KBM-7 (cell line): Measurements from ENCODE around the gene SEMA4A.
"Not testable (repeated sequence)": the region's sequence is repeated elsewhere in the genome, so short reads cannot be mapped to it uniquely, and the experiment has no call there.

Source experiments
- DNase-seq: peaks from one replicate; pipeline ENCODE4 v3.0.0-alpha.2; 2015
- in situ Hi-C: fragments of 300-500 bp; cut with MboI; formaldehyde crosslinking; loops from 2 replicates; pipeline ENCODE4 v1.14.3; 2020; ENCODE audit warnings: low sequenced_read_pairs, low pct_unique_long_range_greater_than_20kb, mixed read lengths

The SEMA4A gene

DNA sequence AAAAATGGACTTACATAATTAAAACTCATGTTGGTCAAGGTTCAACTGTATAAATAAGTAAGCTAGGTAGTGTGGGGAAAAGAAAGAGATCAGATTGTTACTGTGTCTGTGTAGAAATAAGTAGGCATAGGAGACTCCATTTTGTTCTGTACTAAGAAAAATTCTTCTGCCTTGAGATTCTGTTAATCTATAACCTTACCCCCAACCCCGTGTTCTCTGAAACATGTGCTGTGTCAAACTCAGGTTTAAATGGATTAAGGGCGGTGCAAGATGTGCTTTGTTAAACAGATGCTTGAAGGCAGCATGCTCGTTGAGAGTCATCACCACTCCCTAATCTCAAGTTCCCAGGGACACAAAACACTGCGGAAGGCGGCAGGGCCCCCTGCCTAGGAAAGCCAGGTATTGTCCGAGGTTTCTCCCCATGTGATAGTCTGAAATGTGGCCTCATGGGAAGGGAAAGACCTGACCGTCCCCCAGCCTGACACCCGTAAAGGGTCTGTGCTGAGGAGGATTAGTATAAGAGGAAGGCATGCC, 28.1 kb downstream of the SEMA4A start:
- DNase-seq, in situ Hi-C loops: not testable (repeated sequence)

DNA sequence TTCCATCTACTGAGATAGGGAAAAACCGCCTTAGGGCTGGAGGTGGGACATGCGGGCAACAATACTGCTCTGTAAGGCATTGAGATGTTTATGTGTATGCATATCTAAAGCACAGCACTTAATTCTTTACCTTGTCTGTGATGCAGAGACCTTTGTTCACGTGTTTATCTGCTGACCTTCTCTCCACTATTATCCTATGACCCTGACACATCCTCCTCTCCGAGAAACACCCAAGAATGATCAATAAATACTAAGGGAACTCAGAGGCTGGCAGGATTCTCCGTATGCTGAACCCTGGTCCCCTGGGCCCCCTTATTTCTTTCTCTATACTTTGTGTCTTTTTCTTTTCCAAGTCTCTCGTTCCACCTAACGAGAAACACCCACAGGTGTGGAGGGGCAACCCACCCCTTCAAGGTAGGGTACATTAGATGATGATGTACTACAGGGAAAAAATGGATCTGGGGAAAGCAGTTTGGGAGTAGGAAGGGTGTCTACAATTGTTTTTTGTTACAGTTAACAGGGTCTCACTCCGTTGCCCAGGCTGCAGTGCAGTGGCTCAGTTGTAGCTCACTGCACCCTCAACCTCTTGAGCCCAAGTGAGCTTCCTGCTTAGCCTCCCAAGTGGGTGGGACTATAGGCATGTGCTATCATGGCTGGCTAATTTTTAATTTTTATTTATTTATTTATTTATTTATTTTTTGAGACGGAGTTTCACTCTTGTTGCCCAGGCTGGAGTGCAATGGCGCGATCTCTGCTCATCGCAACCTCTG, 28.8 kb downstream of the SEMA4A start:
- in situ Hi-C loops, DNase-seq: not testable (repeated sequence)

DNA sequence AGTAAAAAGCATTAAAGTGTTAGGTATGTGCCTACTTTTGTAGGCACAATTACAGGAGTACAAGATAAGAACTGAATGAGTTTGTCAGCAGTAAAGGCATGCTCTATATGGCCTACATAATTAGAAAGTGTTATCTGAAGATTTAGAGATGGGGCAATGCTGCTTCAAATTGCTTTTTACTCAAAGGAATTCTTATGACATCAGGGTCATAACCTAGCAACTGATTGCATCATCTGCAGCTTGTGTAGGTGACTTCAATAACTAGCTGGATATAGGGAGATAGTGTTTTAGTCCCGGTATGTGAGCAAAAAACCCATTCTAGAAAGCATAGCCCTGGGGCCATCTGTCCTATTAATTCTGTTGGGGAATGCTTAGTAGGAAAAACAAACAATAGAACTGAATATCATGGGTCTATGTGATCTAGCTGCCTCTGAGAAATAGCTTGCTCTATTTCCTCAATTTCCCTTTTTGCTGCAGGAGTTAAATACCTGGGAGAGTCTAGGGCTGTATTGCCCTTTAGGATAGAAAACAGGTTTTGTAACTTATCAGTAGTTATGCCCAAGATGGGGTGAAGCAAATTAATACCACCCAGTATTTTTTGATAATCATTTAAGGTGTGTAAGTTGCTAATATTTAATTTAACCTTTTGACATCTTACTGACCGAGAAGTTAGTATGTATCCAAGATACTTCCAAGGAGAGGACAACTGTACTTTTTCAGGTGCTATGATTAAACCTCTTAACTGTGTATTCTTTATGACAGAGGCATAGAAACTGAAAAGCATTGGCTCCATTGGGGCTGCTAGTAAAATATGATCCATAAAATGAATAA, 33.2 kb downstream of the SEMA4A start:
- in situ Hi-C loops, DNase-seq: not testable (repeated sequence)

DNA sequence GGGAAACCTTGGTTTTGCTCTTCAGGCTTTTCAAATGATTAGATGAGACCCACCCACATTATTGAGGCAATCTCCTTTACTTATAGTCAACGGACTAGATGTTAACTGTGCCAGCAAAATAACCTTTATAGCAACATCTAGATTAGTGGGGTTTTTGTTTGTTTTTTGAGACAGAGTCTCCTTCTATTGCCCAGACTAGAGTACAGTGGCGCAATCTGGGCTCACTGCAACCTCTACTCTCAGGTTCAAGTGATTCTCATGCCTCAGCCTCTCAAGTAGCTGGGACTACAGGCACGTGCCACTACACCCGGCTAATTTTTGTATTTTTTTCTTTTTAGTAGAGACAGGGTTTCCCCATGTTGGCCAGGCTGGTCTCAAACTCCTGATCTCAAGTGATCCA, 36.9 kb downstream of the SEMA4A start:
- DNase-seq, in situ Hi-C loops: not testable (repeated sequence)

DNA sequence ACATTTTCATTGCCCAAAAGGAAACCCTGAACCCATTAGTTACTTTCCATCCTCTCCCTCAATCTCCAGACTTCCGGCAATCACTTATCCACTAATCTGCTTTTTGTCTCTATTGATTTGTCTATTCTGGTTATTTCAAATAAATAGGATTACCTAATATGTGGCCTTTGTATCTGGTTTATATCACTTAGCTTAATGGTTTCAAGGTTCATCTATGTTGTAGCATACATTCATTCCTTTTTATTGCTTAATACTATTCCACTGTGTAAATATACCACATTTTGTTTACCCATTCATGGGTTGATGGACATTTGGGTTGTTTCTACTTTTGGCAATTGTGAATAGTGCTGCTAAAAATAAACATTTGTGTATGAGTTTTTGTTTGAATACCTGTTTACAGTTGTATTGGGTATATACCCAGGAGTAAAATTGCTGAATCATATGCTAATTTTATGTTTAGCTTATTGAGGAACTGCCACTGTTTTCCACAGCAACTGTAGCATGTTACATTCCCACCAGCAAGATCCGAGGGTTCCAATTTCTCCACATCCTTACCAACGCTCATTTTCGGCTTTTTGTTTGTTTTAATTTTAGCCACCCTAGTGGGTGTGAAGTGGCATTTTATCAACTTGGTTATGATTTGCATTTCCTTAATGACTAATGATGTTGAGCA, 38.0 kb downstream of the SEMA4A start:
- in situ Hi-C loops, result no loop called here
- no peak for DNase-seq

DNA sequence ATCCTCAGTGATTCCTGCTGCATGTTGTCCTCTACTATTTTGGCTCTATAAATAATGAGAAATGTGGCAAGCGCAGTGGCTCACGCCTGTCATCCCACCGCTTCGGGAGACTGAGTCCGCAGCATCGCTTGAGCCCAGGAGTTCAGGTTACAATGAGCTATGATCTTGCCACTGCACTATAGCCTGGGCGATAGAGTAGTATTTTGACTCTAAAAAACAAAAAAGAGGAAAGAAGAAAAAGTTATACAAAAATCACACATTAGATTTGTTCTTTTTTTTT, 39.8 kb downstream of the SEMA4A start:
- in situ Hi-C loops, result no loop called here
- DNase-seq, result no peak

DNA sequence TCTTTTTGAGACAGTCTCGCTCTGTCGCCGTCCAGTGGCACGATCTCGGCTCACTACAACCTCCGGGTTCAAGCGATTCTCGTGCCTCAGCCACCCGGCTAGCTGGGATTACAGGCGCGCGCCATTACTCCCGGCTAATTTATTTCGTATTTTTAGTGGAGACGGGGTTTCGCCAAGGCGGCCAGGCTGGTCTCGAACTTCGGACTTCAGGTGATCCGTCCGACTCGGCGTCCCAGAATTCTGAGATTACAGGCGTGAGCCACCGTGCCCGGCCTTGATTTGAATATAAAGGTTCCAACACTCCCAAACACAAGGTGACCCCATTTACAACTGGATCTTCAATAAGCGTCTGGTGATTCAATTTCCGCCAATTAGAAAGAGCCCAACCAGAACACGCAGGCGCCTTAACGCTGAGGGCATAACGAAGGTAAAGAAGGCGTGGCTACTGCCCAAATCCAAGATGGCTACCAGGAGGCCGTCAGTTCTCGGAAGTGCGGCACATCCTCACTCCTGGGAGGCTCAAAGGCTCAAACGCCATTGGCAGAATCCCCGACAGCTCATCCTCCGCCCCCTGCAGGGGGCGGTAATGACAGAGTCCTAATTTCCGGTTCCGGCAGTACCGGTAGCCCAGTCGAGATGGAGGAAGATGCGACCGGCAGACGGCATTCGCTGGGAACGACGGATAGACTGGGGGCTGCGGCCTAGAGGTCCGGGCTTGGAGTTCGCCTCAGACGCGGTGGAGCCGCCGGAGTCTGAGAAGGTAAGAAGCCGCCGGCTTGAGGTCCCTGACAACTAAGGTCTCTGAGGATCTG, 40.3 kb downstream of the SEMA4A start, which contains the start of gene SLC25A44:
Gene SLC25A44 (plus strand): TSS at position 617 of the 812 bp plus-strand sequence. CDS start 5,744 bp downstream, outside the sequence.
- in situ Hi-C loops, result no loop called here
- peak; percentile 100 for DNase-seq

DNA sequence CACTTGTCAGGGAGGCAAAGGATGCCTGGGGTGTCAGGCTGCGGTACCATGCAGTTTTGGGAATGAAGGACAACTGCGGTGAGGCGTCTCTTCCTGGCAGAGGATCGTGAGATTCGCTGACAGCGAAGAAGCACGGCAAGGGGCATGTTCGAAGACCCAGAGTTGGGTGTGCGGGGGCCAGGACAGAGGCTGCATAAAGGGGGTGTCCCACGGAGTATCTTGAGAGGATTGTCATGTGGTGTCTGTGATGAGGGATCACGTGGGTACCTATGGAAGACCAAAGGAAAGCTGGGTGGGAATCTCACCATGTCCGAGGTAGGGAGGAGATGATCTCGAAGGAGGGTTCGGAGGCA, 40.9 kb downstream of the SEMA4A start:
- no peak for DNase-seq
- in situ Hi-C loops, result no loop called here

DNA sequence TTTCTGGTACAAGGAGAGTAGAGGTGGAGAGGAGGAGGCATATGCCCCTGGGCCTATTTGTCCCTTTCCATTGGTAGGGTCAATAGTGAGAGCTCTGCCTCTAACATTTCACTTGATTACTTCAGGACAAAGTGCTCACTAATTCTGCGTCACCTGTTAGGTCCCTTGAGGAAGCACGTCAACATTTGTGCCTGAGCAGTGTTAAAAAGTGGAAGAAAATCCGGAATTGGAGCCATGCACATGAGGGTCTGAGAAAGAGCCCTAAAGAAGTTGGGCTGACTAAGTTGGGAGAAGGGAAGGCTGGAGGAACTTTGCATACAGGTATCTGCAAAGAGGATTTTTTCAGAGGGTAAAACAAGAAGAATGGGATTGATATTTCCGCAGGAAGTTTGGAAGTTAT, 42.5 kb downstream of the SEMA4A start:
- no peak for DNase-seq
- in situ Hi-C loops, result no loop called here

DNA sequence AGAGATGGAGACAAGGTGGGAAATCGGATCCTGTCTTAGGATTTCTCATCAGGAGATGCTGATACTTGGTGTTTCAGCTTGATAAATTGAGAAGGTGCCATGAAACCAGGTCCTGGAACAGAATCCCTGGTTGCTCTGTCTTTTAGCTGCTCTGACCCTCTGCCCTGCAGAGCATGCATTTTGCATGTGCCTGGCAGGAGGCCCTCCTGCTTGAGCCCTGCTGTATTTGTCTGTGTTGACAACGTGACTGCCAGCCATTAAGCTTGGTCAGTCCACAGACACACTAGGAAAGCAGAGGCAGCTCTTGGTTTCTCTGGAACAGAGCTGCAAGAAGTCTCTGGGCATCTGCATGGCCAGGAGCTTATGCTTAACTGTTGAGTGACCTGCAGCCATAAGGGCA, 43.1 kb downstream of the SEMA4A start:
- in situ Hi-C loops, result no loop called here
- DNase-seq, result no peak

DNA sequence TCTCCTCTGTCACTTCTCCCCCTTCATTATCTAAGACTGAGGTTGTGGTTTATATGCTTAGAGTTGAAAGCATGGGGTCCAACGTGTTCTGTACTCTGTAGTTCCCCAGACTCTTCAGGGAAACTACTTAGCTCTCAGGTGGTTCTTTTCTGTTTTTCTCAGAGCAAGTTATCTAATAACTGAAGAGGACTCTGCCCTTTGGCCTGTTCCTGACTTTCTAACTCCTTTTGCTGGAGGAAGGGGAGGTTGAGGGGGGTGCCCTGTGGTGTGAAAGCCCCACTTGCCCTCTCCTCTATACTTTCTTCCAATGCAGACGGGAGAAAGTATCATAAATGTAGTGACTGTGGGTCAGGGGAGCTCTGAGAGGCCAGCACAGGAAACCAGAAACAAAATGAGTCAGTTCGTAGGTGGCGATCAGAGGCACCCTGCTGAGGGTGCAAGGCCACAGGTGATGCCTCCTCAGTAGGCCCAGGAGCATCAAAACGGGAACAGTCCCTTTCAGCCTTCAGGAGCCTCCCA, 45.5 kb downstream of the SEMA4A start:
- in situ Hi-C loops, result no loop called here
- no peak for DNase-seq

DNA sequence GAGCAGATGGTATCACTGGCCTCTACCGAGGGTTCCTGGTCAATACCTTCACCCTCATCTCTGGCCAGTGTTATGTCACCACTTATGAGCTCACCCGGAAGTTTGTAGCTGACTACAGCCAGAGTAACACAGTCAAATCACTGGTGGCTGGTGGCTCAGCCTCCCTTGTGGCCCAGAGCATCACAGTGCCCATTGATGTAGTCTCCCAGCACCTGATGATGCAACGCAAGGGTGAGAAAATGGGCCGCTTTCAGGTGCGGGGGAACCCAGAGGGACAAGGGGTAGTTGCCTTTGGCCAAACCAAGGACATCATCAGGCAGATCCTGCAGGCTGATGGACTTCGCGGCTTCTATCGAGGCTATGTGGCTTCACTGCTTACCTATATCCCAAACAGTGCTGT, 46.7 kb downstream of the SEMA4A start:
- no peak for DNase-seq
- in situ Hi-C loops, result no loop called here

DNA sequence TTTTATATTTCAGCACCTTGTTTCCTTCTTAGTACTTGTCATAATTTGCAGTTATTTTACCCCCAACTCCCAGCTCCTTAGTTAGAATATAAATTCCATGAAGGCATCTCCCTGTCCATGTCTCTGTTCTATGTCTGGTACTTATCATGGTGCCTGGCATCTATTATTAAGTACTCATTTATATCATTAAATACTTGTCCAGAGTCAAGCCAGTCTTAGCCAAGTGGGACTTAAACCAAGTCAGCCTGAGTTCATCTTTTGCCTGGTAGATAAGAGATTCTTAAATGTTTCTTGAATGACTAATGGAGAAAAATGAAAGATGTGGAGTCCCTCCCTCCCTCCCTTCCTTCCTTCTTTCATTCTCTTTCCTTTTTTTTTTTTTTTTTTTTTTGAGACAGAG, 49.9 kb downstream of the SEMA4A start:
- in situ Hi-C loops, result no loop called here
- DNase-seq, result no peak

DNA sequence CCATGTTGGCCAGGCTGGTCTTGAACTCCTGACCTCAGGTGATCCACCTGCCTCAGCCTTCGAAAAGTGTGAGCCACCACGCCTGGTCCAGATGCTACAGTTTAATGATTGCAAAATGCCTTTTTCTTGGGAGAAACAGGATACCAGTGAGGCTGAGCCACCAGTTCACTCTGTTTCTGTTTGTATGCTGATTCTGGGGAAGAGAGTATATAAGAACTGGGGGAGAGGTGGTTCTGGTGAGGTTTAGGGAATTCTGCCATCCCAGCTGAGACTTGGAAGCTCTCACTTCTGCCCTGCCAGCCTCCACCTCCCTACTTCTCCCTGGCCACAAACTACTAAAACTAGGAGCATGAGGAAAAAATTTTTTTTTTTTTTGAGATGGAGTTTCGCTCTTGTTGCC, 51.3 kb downstream of the SEMA4A start:
- no peak for DNase-seq

DNA sequence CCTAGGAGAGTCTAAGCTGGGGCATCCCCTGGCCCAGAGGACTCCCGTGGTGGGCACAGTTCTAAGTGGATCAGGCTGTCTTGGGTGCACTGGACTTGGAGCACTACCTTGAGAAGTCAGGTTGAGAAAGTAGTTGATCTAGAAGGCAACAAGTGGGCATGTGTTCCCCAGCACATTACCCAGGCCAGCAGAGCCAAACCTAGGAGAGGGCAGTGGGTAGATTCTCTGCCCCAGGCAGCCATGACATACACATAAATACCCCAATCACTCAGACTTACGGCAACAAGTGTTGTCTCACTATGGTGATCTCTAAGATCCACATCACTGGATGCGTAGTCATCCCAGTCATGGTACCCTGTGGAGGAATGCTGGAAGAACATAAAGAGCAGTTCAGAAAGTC, 57.9 kb downstream of the SEMA4A start:
- in situ Hi-C loops, result no loop called here
- DNase-seq, result no peak

More for the DNA sequence above, 51.3 kb downstream of the SEMA4A start:
- in situ Hi-C loops, result no loop called here

DNA sequence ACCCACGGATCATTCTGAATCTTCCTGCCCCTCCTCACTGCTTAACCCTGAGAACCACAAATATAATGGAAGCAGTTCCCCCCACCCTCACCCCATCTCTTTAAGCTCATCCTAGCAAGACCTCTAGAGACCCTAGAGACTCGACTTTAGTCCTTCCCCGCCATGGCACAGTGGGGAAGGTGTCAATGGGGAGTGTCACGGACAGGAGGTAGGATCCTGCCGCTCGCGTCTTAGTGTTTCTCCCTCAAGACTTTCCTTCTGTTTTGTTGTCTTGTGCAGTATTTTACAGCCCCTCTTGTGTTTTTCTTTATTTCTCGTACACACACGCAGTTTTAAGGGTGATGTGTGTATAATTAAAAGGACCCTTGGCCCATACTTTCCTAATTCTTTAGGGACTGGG, 58.7 kb downstream of the SEMA4A start:
- DNase-seq, result no peak
- in situ Hi-C loops, result no loop called here

DNA sequence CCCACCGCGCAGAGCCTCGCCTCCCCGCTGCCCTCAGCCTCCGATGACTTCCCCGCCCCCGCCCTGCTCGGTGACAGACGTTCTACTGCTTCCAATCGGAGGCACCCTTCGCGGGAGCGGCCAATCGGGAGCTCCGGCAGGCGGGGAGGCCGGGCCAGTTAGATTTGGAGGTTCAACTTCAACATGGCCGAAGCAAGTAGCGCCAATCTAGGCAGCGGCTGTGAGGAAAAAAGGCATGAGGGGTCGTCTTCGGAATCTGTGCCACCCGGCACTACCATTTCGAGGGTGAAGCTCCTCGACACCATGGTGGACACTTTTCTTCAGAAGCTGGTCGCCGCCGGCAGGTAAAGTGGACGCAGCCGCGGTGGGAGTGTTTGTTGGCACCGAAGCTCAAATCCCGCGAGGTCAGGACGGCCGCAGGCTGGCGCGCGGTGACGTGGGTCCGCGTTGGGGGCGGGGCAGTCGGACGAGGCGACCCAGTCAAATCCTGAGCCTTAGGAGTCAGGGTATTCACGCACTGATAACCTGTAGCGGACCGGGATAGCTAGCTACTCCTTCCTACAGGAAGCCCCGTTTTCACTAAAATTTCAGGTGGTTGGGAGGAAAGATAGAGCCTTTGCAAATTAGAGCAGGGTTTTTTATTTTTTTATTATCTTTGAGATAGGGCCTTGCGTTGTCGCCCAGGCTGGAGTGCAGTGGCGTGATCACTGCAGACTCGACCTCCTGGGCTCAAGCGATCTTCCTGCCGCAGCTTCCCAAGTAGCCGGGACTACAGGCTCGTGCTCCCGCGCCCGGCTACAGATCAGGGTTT, 59.7 kb downstream of the SEMA4A start, which contains the start of gene PMF1:
Gene PMF1 (plus strand): TSS at position 175 of the 811 bp plus-strand sequence. CDS start 9 bp downstream, at position 184.
- DNase-seq, result peak; percentile 97
- in situ Hi-C loops, result no loop called here

DNA sequence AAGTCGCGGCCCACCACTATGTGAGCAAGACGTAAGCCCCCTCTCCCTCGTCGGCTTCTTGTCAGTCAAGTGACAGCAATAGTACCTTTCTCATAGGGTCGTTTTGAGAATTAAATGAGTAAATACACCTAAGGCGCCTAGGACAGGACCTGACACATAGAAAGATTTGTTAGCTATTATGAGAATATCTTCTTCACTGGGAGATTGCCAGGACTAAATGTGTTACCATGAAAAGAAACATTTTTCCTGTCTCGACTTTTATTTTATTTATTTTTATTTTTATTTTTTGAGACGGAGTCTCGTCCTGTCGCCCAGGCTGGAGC, 60.2 kb downstream of the SEMA4A start:
- no peak for DNase-seq
- in situ Hi-C loops, result no loop called here
